Subcutaneous abdominal adipose tissue (tissue), 5 donors: Measurements from ENCODE around the gene CLIC6.

Experiments used
- H3K27ac ChIP-seq: one replicate; pipeline ENCODE4 v1.7.0; 2013; ENCODE audit warnings: low read depth, mild to moderate bottlenecking, inconsistent platforms, low read length, moderate library complexity
- H3K27me3 ChIP-seq, 5 donors: one replicate each; pipeline ENCODE4 v1.7.0; 2013; ENCODE audit warnings: low read length in 5 of 5, inconsistent platforms in 1 of 5; ENCODE audit not compliant: control insufficient read depth in 5 of 5, insufficient read depth in 4 of 5
- H3K36me3 ChIP-seq, 5 donors: one replicate each; pipeline ENCODE4 v1.7.0; 2013; ENCODE audit warnings: low read length in 5 of 5; ENCODE audit not compliant: control insufficient read depth in 5 of 5, insufficient read depth in 5 of 5
- H3K4me1 ChIP-seq, 5 donors: one replicate each; pipeline ENCODE4 v1.7.0; 2013; ENCODE audit warnings: low read length in 5 of 5, mild to moderate bottlenecking in 3 of 5, moderate library complexity in 1 of 5; ENCODE audit not compliant: control insufficient read depth in 5 of 5, insufficient read depth in 5 of 5
- H3K4me3 ChIP-seq, 5 donors: one replicate each; pipeline ENCODE4 v1.7.0; 2013; ENCODE audit warnings: low read length in 5 of 5, low read depth in 1 of 5
- H3K9ac ChIP-seq, 5 donors: one replicate each; pipeline ENCODE4 v1.7.0; 2013; ENCODE audit warnings: low read length in 5 of 5, mild to moderate bottlenecking in 4 of 5, moderate library complexity in 3 of 5
- H3K9me3 ChIP-seq, 5 donors: one replicate each; pipeline ENCODE4 v1.7.0; 2013; ENCODE audit warnings: low read length in 5 of 5; ENCODE audit not compliant: control insufficient read depth in 5 of 5
- donor health status: healthy.
- donor health status: healthy.
- donor health status: healthy.
- donor health status: healthy.
- donor health status: healthy.

CLIC6 gene

GRCh38 chr21:34688715-34689114, 19.9 kb downstream of the CLIC6 start:
- no peaks in the 10 kb centered on the region for H3K36me3 ChIP-seq
- H3K4me3 ChIP-seq: no peak overlapping the region
- no peaks in the 10 kb centered on the region for H3K9me3 ChIP-seq
- no peak overlapping the region for H3K27ac ChIP-seq
- no peaks in the 10 kb centered on the region for H3K27me3 ChIP-seq
- H3K9ac ChIP-seq: no peak overlapping the region
- peaks cover 2 to 33% (median 21%) of the 10 kb centered on the region in 5 donors for H3K4me1 ChIP-seq

DNA sequence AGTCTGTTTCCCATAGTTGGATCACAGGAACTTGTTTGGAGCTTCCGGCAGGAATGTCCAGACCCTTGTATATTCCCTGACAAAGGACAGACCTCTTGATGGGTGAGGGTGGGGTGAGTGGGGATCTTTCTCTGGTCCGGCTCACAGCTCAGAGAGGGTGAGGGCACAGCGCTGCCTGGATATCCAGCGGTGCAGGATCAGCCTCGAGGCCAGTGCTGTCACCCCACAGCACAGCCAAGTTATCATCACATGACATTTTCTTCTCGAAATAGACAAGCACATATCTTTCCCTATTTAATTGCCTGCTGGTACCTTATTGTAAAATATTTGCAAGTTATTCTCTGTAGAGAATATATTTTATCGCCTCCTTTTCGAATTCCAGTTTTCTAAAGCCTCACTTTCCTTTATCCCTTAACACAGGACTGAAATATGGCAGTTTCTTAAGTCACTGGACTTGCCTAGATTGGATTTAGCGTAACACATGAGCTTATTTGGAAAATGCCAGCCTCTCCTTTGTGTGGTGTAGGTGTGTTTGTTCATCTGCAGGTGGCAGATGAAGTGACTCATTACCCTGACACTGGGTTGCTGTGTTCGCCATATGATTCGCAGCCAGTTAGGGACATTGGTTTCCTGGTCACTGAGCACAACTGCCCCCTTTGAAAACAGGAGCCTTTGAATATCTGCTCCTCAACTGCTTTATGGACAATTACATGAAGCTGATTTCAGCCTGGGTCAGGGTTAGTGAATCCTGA, 21.4 kb downstream of the CLIC6 start:
- peaks cover 2 to 28% (median 21%) of the 10 kb centered on the region in 5 donors for H3K4me1 ChIP-seq
- H3K27ac ChIP-seq: peak overlapping the region; percentile 73
- H3K4me3 ChIP-seq: no peak overlapping the region
- H3K9me3 ChIP-seq: peaks cover 0 to 6% (median 0%) of the 10 kb centered on the region in 5 donors
- H3K27me3 ChIP-seq: no peaks in the 10 kb centered on the region
- no peaks in the 10 kb centered on the region for H3K36me3 ChIP-seq
- H3K9ac ChIP-seq: no peak overlapping the region

DNA sequence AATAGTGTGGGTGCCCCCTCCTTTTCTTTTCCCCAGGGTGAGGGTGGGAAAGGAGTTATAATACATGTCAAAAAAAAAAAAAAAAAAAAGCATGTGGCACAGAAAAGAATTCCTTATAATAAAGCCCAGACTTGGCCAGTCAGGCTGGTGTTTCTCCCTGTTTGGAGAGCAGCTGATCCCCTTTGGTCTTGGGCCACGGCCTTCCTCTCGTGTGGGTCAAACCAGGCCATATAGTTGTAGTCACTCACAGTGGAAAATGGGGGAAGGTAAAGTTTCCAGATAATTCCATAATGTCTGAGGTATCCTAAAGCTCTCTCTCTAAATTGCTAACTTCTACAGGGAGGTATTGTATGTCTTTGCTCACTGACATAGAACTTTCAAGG, 22.0 kb downstream of the CLIC6 start:
- Histone ChIP-seq H3K4me1 (peaks cover 2 to 33% (median 25%) of the 10 kb centered on the region in 5 donors), H3K27me3 (no peaks in the 10 kb centered on the region), H3K4me3 (no peak overlapping the region), H3K9me3 (peaks cover 0 to 6% (median 0%) of the 10 kb centered on the region in 5 donors), H3K27ac (peak overlapping the region; percentile 73), H3K9ac (peak overlapping the region in 1 of 5 donors; percentile 13), H3K36me3 (no peaks in the 10 kb centered on the region)

DNA sequence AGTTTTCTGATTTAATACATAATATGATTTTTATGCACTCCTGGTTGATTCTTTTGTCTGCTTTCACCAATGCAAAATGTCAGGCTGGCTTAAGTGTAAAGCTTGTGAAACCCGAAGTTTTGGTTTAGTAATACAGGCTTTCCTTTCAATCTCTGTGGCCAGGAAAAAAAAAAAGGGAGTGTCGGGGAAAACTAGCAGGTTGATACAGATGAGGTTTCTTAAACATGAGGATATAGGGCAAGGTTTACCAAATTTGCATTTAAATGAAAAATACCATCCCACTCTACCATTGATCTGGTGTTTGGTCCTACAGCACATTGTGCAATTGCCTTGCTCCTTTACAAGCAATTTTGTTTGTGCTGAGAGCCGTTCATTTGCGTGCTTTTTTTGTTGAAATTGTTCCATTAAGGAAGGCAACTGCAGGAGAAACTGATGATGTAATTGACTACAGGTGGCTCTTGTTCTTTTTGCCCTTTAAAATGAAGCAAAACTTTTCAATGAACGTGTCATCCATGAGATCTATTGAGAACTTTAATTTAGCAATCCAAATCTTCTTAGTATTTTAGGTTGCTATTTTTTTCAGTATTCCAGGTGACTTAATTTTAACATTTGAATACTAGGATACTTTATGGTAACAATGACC, 22.7 kb downstream of the CLIC6 start:
- Histone ChIP-seq H3K4me3 (no peak overlapping the region), H3K27ac (peak overlapping the region; percentile 73), H3K36me3 (no peaks in the 10 kb centered on the region), H3K27me3 (no peaks in the 10 kb centered on the region), H3K9me3 (peaks cover 0 to 6% (median 0%) of the 10 kb centered on the region in 5 donors), H3K4me1 (peaks cover 2 to 35% (median 28%) of the 10 kb centered on the region in 5 donors), H3K9ac (peak overlapping the region in 1 of 5 donors; percentile 13)

DNA sequence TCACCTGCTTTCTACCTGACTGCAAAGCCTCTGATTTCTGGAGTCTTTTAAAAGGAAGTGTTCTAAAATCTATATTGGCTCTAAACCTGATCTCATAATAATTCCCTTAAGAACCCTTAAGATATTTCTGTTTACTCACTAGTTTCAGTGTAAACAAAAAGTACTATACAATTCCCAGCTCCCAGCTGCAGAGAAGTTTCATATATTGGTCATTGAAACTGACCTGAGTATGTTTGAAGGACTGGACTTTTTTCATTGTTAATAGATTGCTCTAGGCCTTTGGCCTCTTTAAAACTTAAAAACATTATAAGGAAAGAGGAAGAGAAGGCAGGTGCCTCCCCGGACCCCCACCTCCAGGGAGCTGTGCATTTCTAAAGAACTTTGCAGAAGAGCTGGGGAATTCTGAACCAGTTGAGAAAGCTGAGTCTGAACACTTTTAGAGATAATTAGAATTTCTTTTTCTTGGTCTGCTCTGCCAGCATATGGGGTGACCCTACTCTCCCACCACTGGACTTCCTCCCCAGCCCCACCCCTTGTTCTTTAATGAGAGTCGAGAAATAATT, 23.7 kb downstream of the CLIC6 start:
- Histone ChIP-seq H3K9me3 (peaks cover 0 to 6% (median 0%) of the 10 kb centered on the region in 5 donors), H3K9ac (no peak overlapping the region), H3K27ac (no peak overlapping the region), H3K4me3 (no peak overlapping the region), H3K36me3 (no peaks in the 10 kb centered on the region), H3K4me1 (peaks cover 0 to 35% (median 28%) of the 10 kb centered on the region in 5 donors), H3K27me3 (no peaks in the 10 kb centered on the region)

- H3K27ac ChIP-seq: no peak overlapping the region
Measured at GRCh38 chr21:34693192-34693810, 24.5 kb downstream of the CLIC6 start.

DNA sequence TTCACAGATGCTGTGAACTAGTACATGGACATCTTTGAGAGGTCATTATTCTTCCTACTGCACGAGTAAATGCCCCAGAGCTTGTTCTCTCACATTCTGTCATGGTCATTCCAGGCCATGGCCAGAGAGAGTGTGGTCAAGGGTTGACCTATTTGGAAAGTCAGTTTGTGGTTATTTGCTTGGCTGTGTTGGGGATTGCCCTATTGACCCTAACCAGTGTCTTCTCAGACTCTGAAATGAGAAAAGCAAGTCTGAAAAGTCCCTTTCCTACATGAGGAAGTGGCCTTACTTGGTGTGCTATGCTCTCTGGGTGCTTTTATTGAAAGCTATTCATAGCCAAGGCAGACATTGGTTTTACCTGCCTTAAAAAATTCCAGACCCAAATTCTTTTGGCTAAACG, 26.6 kb downstream of the CLIC6 start:
- Histone ChIP-seq H3K27ac (no peak overlapping the region), H3K27me3 (no peaks in the 10 kb centered on the region)

More at GRCh38 chr21:34693192-34693810, 24.5 kb downstream of the CLIC6 start:
- Histone ChIP-seq H3K27me3 (no peaks in the 10 kb centered on the region), H3K4me1 (peaks cover 0 to 35% (median 27%) of the 10 kb centered on the region in 5 donors), H3K4me3 (no peak overlapping the region), H3K9ac (no peak overlapping the region), H3K36me3 (no peaks in the 10 kb centered on the region), H3K9me3 (peaks cover 0 to 6% (median 0%) of the 10 kb centered on the region in 5 donors)

DNA sequence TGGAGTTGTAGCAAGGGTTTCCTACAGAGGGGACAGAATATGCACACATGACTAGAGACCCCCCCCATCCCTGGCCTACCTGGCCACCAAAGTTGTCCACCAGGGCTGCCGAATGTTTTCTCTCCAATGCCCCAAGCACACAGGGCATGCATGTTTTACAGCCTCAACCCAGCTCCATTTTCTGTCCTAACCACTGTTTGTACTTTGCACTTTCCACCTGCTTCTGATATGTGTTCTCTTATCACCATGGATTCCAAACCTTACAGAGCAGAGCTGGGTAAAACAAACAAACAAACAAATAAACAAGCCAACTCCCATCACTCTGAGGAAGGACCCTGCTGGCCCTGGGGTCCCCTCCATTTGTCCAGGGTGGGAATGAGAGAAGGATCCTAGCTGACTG, 27.3 kb downstream of the CLIC6 start:
- no peak overlapping the region for H3K27ac ChIP-seq
- no peak overlapping the region for H3K4me3 ChIP-seq
- no peak overlapping the region for H3K9ac ChIP-seq
- H3K27me3 ChIP-seq: no peaks in the 10 kb centered on the region
- no peaks in the 10 kb centered on the region for H3K36me3 ChIP-seq
- peaks cover 0 to 6% (median 0%) of the 10 kb centered on the region in 5 donors for H3K9me3 ChIP-seq
- peaks cover 0 to 22% (median 11%) of the 10 kb centered on the region in 5 donors for H3K4me1 ChIP-seq

More for the DNA sequence above, 26.6 kb downstream of the CLIC6 start:
- Histone ChIP-seq H3K36me3 (no peaks in the 10 kb centered on the region), H3K4me3 (no peak overlapping the region), H3K9ac (no peak overlapping the region), H3K9me3 (peaks cover 0 to 6% (median 0%) of the 10 kb centered on the region in 5 donors), H3K4me1 (peaks cover 0 to 29% (median 18%) of the 10 kb centered on the region in 5 donors)

GRCh38 chr21:34697826-34698225, 29.0 kb downstream of the CLIC6 start:
- H3K4me1 ChIP-seq: peaks cover 0 to 22% (median 17%) of the 10 kb centered on the region in 5 donors
- H3K36me3 ChIP-seq: no peaks in the 10 kb centered on the region
- H3K27ac ChIP-seq: no peak overlapping the region
- H3K9ac ChIP-seq: no peak overlapping the region
- no peaks in the 10 kb centered on the region for H3K27me3 ChIP-seq
- H3K4me3 ChIP-seq: no peak overlapping the region
- H3K9me3 ChIP-seq: peaks cover 0 to 6% (median 0%) of the 10 kb centered on the region in 5 donors
